ENCODE results near the gene SYT2. TPM values are rescaled to one million over a fixed set of nuclear protein-coding genes. Genes with fewer than 3 reads are reported as not detected.

SYT2 gene
- total and polyA plus RNA-seq, 2 of the 13 experiments (the other 11 are each of a cell fraction or from before 2014, with no cell fraction given): not detected

Other genes with a start within 250 kb of the SYT2 start
- 33.1 and 34.2 TPM in 2 replicates for gene KDM5B, start 98.0 kb upstream of the SYT2 start, total RNA-seq (2016; rRNA removed; fragmentation: Illumina TruSeq; extraction: Trizol)
- gene KDM5B, start 98.0 kb upstream of the SYT2 start, polyA plus RNA-seq (2011; rRNA removed): 26.5 and 35.4 TPM in 2 replicates
- gene PCAT6, start 100.5 kb upstream of the SYT2 start, total RNA-seq (2016; rRNA removed; fragmentation: Illumina TruSeq; extraction: Trizol): 0.55 and 0.60 TPM in 2 replicates
- 4.1 and 4.4 TPM in 2 replicates for gene PCAT6, start 100.5 kb upstream of the SYT2 start, polyA plus RNA-seq (2011; rRNA removed)
- 8.3 and 11.1 TPM in 2 replicates for gene RABIF, start 178.7 kb upstream of the SYT2 start, total RNA-seq (2016; rRNA removed; fragmentation: Illumina TruSeq; extraction: Trizol)
- 7.6 and 7.7 TPM in 2 replicates for gene RABIF, start 178.7 kb upstream of the SYT2 start, polyA plus RNA-seq (2011; rRNA removed)
- 25.2 and 34.2 TPM in 2 replicates for gene KLHL12, start 216.8 kb upstream of the SYT2 start, total RNA-seq (2016; rRNA removed; fragmentation: Illumina TruSeq; extraction: Trizol)
- 18.4 and 19.2 TPM in 2 replicates for gene KLHL12, start 216.8 kb upstream of the SYT2 start, polyA plus RNA-seq (2011; rRNA removed)
- 55.7 and 60.0 TPM in 2 replicates for gene ADIPOR1, start 247.9 kb upstream of the SYT2 start, total RNA-seq (2016; rRNA removed; fragmentation: Illumina TruSeq; extraction: Trizol)
- 124 and 141 TPM in 2 replicates for gene ADIPOR1, start 247.9 kb upstream of the SYT2 start, polyA plus RNA-seq (2011; rRNA removed)